Colon (tissue), 2 donors: ENCODE data around the gene IL6.
A peak's percentile ranks its signal among the peaks of the same experiment; 100 is the strongest.
"Not testable (repeated sequence)": the region's sequence is repeated elsewhere in the genome, so short reads cannot be mapped to it uniquely, and the experiment has no call there.

ENCODE experiments used
- FAIRE-seq: peaks from 2 replicates; lab custom pipeline; 2012; peaks lifted over from hg19 to GRCh38; lab: Jason Lieb, UNC
- donor health status: control.
- donor health status: control.

IL6 gene

DNA sequence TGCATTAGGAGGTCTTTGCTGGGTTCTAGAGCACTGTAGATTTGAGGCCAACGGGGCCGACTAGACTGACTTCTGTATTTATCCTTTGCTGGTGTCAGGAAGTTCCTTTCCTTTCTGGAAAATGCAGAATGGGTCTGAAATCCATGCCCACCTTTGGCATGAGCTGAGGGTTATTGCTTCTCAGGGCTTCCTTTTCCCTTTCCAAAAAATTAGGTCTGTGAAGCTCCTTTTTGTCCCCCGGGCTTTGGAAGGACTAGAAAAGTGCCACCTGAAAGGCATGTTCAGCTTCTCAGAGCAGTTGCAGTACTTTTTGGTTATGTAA, 675 bp downstream of the IL6 start:
- no peak for FAIRE-seq

DNA sequence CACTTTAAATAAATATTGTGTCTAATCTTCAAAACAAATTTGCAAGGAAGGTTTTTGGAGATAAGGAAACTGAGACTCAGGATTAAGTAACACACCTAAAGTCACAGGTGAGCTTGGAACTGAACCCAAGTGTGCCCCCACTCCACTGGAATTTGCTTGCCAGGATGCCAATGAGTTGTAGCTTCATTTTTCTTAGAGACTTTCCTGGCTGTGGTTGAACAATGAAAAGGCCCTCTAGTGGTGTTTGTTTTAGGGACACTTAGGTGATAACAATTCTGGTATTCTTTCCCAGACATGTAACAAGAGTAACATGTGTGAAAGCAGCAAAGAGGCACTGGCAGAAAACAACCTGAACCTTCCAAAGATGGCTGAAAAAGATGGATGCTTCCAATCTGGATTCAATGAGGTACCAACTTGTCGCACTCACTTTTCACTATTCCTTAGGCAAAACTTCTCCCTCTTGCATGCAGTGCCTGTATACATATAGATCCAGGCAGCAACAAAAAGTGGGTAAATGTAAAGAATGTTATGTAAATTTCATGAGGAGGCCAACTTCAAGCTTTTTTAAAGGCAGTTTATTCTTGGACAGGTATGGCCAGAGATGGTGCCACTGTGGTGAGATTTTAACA, 1.5 kb downstream of the IL6 start:
- no peak for FAIRE-seq

DNA sequence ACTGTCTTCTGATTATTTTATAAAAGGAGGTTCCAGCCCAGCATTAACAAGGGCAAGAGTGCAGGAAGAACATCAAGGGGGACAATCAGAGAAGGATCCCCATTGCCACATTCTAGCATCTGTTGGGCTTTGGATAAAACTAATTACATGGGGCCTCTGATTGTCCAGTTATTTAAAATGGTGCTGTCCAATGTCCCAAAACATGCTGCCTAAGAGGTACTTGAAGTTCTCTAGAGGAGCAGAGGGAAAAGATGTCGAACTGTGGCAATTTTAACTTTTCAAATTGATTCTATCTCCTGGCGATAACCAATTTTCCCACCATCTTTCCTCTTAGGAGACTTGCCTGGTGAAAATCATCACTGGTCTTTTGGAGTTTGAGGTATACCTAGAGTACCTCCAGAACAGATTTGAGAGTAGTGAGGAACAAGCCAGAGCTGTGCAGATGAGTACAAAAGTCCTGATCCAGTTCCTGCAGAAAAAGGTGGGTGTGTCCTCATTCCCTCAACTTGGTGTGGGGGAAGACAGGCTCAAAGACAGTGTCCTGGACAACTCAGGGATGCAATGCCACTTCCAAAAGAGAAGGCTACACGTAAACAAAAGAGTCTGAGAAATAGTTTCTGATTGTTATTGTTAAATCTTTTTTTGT, 2.3 kb downstream of the IL6 start:
- FAIRE-seq = no peak

DNA sequence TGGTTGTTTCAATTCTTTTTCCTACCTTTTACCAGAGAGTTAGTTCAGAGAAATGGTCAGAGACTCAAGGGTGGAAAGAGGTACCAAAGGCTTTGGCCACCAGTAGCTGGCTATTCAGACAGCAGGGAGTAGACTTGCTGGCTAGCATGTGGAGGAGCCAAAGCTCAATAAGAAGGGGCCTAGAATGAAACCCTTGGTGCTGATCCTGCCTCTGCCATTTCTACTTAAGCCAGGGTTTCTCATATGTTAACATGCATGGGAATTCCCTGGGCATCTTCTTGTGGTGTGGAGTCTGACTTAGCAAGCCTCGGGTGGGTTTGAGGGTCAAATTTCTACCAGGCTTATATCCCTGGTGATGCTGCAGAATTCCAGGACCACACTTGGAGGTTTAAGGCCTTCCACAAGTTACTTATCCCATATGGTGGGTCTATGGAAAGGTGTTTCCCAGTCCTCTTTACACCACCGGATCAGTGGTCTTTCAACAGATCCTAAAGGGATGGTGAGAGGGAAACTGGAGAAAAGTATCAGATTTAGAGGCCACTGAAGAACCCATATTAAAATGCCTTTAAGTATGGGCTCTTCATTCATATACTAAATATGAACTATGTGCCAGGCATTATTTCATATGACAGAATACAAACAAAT, 3.2 kb downstream of the IL6 start:
- FAIRE-seq = no peak

DNA sequence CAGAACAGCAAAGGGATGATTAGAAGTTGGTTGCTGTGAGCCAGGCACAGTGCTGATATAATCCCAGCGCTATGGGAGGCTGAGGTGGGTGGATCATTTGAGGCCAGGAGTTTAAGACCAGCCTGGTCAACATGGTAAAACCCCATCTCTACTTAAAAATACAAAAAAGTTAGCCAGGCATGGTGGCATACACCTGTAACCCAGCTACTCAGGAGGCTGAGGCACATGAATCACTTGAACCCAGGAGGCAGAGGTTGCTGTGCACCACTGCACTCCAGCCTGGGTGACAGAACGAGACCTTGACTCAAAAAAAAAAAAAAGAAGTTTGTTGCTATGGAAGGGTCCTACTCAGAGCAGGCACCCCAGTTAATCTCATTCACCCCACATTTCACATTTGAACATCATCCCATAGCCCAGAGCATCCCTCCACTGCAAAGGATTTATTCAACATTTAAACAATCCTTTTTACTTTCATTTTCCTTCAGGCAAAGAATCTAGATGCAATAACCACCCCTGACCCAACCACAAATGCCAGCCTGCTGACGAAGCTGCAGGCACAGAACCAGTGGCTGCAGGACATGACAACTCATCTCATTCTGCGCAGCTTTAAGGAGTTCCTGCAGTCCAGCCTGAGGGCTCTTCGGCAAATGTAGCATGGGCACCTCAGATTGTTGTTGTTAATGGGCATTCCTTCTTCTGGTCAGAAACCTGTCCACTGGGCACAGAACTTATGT, 4.1 kb downstream of the IL6 start:
- no peak for FAIRE-seq

DNA sequence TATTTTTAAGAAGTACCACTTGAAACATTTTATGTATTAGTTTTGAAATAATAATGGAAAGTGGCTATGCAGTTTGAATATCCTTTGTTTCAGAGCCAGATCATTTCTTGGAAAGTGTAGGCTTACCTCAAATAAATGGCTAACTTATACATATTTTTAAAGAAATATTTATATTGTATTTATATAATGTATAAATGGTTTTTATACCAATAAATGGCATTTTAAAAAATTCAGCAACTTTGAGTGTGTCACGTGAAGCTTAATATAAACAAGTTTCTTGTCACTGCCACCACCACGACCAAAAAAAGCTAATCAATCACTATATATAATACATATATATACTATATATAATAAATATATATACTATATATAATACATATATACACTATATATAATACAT, 4.8 kb downstream of the IL6 start:
- no peak for FAIRE-seq

DNA sequence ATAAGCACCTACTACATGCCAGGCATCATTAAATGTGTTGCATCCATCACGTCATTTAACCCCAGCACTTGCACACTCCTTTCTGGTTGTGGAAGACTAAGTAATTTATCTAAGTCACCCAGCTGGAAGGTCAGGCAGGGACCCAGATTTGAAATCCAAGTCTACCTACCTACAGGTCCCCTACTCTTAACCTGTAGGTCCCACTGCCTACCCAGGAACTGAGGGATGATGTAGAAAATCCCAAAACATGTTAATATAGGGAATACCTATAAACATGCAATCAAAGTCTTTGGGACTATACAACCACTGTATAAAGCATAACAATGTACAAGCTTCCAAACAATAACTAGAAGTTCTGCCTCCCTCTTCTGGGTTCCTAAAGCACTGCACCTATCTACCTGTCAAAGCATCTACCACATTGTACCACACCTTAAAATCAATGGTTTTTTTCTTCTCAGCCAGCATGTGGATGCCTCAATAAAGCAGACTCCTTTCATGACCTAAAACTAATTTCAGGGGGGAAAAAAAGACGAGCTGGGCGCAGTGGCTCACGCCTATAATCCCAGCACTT, 5.6 kb downstream of the IL6 start:
- no peak for FAIRE-seq

DNA sequence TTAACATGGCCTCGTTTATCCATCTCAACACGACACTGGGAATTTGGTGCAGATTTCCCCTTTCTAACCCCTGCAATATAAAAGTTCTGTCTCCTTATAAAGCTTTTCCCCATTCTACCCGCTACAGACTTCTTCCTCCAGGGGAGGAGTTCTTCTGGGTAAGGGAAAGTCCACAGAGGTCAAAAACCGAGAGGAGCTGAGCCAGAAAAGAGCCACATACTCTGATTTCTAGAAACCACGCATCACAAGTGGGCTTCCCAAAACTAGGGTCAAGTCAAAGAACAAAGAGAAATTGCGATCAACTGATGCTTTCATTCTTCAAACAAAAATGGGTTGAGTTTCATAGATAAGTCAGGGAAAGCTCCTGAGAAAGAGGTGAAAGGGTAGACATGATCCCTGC, 6.8 kb downstream of the IL6 start:
- FAIRE-seq = no peak

DNA sequence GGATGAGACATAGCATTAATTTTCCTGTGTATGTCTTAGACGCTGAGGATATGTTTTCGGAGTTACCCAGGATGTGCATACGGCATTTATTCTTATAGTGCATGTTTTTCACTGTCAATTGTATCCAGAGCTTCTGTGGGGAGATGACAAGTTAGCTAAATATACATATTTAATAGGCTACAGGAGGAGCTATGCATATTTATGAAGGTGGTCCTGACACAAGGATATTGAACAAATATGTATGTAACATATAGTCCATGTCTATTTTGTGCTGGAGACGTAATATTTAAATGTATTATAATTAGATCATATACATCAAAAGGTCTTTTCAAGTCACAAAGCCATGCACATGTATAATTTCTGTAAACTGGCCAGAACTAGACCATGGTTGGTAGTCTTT, 16.0 kb downstream of the IL6 start:
- FAIRE-seq = no peak

DNA sequence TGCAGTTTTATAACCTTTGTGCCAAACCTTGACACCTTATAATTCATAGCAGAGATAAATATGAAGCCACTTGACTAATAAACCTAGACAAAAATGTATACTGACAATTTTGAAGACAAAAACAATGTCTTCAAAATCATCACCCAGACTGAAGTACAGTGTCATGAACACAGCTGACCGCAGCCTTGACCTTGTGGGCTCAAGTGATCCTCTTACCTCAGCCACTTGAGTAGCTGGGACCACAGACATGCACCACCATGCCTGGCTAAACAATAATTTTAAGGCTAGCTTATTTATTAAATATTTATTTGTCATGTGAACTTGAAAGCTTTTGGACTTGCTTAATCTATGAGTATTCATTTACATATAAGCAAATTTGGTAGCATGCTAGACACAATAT, 24.3 kb downstream of the IL6 start:
- no peak for FAIRE-seq

DNA sequence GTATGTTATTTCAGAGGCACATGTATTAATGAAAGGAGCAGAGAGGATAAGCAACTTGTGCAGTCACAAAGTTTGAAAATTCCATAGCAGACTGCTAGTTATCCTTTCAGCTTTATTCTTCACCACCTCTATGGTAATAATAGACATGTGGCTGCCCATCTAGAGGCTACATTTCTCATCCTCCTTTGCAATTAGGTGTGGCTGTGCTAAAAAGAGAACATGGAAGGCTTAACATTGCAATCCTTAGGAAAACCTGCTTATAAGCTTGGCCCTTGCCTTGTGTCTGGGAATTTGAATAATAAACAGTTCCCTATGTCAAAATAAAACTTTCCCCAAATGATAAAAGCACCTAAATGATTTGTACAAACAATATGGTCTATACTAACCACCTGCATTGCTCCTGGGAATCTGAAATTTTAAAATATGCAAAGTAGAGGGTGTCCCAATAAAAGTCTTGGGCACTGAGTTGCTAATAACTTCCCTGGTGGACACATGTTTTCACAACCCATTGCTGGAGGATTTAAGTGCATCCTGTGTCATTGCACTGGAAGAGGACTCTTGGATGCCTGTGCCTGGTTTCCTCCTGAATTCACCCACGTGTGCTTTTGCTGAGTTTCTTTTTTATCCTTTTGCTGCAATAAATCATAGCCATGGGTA, 30.5 kb downstream of the IL6 start:
- FAIRE-seq = no peak

DNA sequence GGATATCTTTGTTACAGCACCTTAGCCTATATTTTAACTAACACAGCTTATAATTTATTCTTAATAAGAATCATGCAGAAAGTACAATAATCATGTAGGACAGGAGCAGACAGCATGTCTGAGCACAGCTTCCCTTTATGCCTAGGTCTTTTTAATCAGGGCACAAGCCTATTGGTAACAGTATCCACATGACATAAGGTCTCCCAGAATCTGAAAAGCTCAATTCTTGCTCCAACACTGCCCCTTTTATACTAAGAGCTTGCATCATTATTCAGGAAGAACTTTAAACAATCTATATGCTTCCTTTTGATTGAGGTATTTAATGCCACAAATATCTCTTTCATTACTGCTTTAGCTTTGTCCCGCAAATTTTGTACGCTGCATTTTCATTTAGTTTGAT, 31.6 kb downstream of the IL6 start:
- FAIRE-seq = no peak

DNA sequence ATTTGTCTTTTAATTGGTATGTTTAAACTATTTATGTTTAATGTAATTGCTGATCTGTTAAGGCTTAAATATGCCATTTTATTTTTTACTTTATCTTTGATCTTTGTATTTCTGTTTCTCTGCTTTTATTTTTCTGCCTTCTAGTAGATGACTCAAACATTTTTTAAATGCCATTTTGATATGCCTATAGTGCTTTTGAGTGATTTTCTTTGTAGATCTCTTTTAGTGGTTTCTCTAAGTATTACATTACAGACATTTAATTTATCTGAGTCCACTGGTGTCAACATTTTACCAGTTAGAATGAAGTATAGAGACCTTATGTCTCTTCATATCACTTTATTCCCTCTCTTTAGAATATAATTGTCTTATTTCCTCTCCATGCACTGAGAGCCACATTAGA, 32.7 kb downstream of the IL6 start:
- no peak for FAIRE-seq

DNA sequence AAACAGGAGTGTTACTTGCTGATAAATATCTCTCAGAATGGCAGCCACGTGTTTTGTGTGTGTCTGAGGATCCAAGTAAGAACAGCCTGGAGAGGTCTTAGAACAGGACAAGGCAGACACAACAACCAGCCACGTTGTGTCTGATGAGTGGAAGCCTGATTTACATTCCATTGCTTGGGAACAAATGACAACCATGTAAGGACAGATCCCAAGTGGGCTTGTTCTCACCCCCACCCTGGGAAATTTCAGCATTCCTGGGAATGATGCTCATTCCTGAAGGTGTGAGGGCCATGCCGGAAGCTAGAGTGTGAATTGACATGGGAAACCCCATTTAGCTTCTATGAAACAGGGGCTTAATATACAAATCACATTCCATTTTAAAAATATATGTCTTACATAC, 35.9 kb downstream of the IL6 start:
- no peak for FAIRE-seq

DNA sequence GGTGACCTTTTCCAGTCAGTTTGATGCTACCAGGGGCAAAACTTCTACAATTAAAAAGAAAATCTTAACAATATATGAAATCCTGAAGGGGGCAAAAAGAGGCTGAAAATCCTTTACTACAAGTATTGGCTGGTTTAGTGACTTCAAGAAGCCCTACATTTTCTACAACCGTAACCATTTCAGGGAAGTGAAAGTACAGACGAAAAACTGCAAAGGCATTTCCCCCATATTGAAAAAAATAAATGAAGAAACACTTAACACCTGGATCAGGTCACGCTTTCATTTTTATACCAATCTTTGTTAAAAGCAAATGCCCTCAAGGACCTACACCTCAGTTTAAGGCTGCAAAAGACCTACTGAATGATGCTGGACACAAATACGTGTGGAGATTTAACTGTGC, 38.6 kb downstream of the IL6 start:
- FAIRE-seq = no peak

DNA sequence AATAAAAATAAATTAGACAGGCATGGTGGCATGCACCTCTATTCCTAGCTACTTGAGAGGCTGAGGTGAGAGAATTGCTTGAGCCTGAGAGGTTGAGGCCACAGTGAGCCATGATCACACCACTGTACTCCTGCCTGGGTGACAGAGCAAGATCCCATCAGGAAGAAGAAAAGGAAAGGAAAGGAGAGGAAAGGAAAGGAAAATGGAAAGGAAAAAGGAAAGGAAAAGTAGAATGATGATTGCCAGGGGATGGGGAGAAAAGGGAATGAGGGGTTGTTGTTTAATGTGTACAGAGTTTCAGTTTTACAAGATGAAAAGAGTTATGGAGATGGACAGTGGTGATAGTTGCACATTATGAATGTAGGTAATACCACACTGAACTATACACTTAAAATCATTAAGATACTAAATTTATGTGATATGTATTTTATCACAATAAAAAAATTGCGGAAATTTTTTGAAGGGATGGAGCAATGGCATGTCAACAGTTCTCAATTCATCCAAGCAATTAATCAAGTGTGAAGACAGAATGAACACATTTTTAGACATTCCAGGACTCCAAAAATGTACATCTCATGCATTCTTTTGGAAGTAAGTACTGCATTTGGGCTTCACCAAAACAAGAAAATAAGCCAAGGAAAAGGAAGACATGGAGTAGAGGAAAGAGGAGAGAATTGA, 44.3 kb downstream of the IL6 start:
- FAIRE-seq = no peak

DNA sequence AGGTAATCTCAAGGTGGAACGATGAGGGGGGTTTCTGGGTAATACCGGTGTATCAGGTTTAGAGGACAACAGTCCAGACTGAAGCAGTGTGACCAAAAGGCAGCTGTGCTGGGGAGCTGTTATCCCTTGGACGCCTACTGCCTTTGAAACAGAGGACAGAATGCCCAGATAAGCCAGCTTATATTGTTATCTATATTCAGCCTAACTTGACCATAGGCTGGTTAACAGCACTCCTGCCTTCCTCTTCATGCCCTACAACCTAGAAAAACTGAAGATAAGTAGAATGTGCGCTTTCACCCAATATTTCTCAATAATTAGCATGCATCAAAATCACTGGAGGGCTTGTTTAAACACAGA, 44.9 kb downstream of the IL6 start:
- FAIRE-seq = no peak

DNA sequence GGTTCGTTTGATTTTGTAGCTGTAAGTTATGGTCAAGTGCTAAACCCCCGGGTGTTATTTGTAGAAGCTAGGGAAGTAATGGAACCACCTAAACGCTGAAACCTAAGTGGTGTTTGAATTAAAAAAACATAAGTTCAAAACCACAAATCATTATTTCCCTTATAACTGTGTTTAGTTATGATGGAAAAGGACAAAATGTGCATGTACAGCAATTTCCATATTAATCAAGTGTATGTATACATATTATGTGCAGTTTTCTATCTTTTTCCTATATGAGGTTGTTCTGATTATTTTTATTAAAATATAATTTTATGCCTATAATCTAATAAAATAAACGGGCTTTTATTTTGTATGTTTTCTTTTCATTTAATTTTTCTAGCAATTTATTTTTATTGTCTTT, 45.9 kb downstream of the IL6 start:
- FAIRE-seq = peak; percentile 18

DNA sequence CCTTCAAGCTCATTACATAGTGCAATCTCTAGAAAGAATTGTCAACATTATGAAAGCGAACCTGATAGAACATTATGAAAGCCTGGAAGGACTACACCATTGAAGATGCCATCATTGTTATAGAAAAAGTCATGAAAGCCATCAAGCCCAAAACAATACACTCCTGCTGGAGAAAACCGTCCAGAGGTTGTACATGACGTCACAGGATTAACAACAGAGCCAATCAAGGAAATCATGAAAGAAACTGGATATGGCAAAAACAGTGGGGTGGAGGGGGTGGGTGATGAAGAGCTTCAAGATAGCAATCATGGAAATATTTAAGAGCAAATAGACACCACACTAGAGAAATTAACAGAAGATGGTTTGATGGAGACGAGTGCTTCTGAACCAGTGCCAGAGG, 50.0 kb downstream of the IL6 start:
- no peak for FAIRE-seq

DNA sequence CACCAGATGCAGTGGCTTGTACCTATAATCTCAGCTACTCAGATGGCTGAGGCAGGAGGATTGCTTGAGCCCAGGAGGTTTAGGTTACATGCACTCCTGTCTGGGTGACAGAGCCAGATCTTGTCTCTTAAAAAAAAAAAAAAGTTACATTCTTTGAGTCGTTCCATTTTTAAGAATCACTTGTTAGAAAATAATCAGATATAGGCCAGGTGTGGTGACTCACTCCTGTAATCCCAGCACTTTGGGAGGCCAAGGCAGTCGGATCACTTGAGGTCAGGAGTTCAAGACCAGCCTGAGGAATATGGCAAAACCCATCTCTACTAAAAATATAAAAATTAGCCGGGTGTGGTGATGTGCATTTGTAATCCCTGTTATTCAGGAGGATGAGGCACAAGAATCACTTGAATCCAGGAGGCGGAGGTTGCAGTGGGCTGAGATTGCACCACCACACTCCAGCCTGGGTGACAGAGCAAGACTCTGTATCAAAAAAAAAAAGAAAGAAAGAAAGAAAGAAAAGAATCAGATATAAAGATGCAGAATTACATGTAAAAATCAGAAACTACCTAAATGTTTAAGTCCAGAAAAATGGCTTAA, 52.8 kb downstream of the IL6 start:
- FAIRE-seq = not testable (repeated sequence)

DNA sequence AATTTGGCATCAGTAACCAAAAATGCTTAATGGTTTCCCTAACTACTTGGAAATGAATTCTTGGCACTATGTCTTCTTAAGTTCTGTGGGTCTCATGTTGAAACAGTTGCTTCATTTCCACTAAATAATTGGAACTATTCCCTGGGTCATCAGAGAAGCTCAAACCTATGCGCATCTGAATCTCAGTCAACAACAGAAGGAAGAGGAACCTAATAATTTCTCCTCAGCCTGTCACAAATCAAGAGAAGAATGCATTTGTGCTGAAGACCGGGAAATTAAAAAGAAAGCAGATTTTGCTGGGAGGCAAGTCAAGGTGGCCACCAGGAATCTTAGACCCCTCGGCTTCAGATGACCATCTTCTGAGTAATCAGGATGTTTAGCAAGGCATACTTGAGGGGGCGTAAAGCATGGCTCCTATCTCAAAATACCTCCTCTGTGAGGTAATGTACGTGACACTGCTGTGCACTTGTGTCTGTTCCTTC, 54.3 kb downstream of the IL6 start:
- FAIRE-seq = no peak
